ENCODE results near the gene GPATCH8. TPM values are rescaled to one million over a fixed set of nuclear protein-coding genes. Genes with fewer than 3 reads are reported as not detected.

The GPATCH8 gene
- total and polyA plus RNA-seq, 9 of the 15 experiments (the other 6 are each of a cell fraction or from before 2014, with no cell fraction given) = 10.6 to 29.6 (median 13.2) TPM

- TF ChIP-seq PBX2 (CRISPR knock-in tag; IDR thresholded peaks at IDR 0.05; ENCODE audit: low read depth) (no peak), PBX2 (tag; conservative IDR thresholded peaks at IDR 0.05; ENCODE audit: low read depth) (no peak), MCM5 (IDR thresholded peaks at IDR 0.05; ENCODE audit: low read depth) (no peak), NONO (IDR thresholded peaks at IDR 0.05; ENCODE audit: low read depth in 2 of 2, low read length in 1 of 2) (peak; percentile 57 to 87), HCFC1 (IDR thresholded peaks at IDR 0.05; ENCODE audit: low read depth, low read length) (no peak), HMGN3 (IDR thresholded peaks at IDR 0.05; ENCODE audit: borderline replicate concordance, extremely low read depth, insufficient read length, low read depth, low read length) (peak; percentile 40), ATF4 (CRISPR knock-in tag; IDR thresholded peaks at IDR 0.05) (no peak), POLR2G (IDR thresholded peaks at IDR 0.05; ENCODE audit: low read depth, low read length) (peak; percentile 76), XRCC5 (IDR thresholded peaks at IDR 0.05; ENCODE audit: low read depth, low read length) (no peak), GTF2E2 (tag; IDR thresholded peaks at IDR 0.05) (no peak), PHF8 (IDR thresholded peaks at IDR 0.05; ENCODE audit: borderline replicate concordance, low read length) (peak; percentile 68; the same call in 1 of the 2 replicates), TAF1 (IDR thresholded peaks at IDR 0.05; ENCODE audit: control insufficient read depth, extremely low read depth, insufficient read depth, low read length, severe bottlenecking) (peak; percentile 41), CCNT2 (IDR thresholded peaks at IDR 0.05; ENCODE audit: borderline replicate concordance, extremely low read depth, insufficient read length, low read depth, low read length) (peak; percentile 68), RHOXF2B (CRISPR knock-in tag; conservative IDR thresholded peaks at IDR 0.05) (no peak), ATF7 (IDR thresholded peaks at IDR 0.05) (peak; percentile 23; the same call in 1 of the 2 replicates), EWSR1 (IDR thresholded peaks at IDR 0.05; ENCODE audit: borderline replicate concordance, low read depth, partially characterized antibody) (no peak), XRCC4 (IDR thresholded peaks at IDR 0.05; ENCODE audit: extremely low read depth, insufficient read depth, insufficient read length) (no peak), SIN3B (IDR thresholded peaks at IDR 0.05; ENCODE audit: low read depth) (peak; percentile 55; the same call in 1 of the 2 replicates), TBP (optimal IDR thresholded peaks at IDR 0.05; ENCODE audit: low read depth, low read length) (no peak), GATAD2B (IDR thresholded peaks at IDR 0.05; ENCODE audit: borderline replicate concordance) (peak; percentile 89), ZNF707 (CRISPR knock-in tag; conservative IDR thresholded peaks at IDR 0.05) (no peak), ZNF431 (CRISPR knock-in tag; IDR thresholded peaks at IDR 0.05) (no peak), SMAD4 (CRISPR knock-in tag; conservative IDR thresholded peaks at IDR 0.05) (peak; percentile 78; the same call in 1 of the 2 replicates), ZNF324 (CRISPR knock-in tag; IDR thresholded peaks at IDR 0.05) (no peak), NRF1 (conservative IDR thresholded peaks at IDR 0.05 in 1 of 2, IDR thresholded peaks at IDR 0.05 in 1 of 2) (peak in 1 of 2 experiments; percentile 53; a peak in 2 of 4 replicates)
These were observed 139.5 kb downstream of the GPATCH8 start, which contains the start of gene FAM171A2 (continued) for GRCh38 chr17:44363613-44364159.

Data from K562 (cell line).